Mesenchymal stem cell (in vitro differentiated cells and primary cell): ENCODE results near the gene EI24.

ENCODE experiments used
- DNase-seq: peaks from one replicate; pipeline ENCODE4 v3.0.0-alpha.2; 2013
- H2AFZ ChIP-seq: one replicate; pipeline ENCODE4 v1.6.1; 2013; ENCODE audit warnings: low read depth, mild to moderate bottlenecking, control low read depth, inconsistent platforms, low read length, moderate library complexity
- H2AK5ac ChIP-seq: 2 replicates; pipeline ENCODE4 v1.6.1; 2013; ENCODE audit warnings: low read length, moderate library complexity, mild to moderate bottlenecking, inconsistent platforms; ENCODE audit not compliant: severe bottlenecking
- H2BK120ac ChIP-seq: one replicate; pipeline ENCODE4 v1.6.1; 2013; ENCODE audit warnings: low read depth, mild to moderate bottlenecking, inconsistent platforms, low read length, moderate library complexity
- H2BK12ac ChIP-seq, 2 experiments: one replicate each; pipeline ENCODE4 v1.6.1; 2013; ENCODE audit warnings: inconsistent platforms in 2 of 2, low read length in 2 of 2, mild to moderate bottlenecking in 2 of 2, moderate library complexity in 2 of 2, control low read depth in 1 of 2
- H2BK15ac ChIP-seq: one replicate; pipeline ENCODE4 v1.6.1; 2013; ENCODE audit warnings: mild to moderate bottlenecking, low read depth, inconsistent platforms; ENCODE audit not compliant: poor library complexity, severe bottlenecking
- H2BK5ac ChIP-seq: 2 replicates; pipeline ENCODE4 v1.6.1; 2013; ENCODE audit warnings: low read depth, mild to moderate bottlenecking, low read length, control low read depth, inconsistent platforms; ENCODE audit not compliant: poor library complexity, severe bottlenecking
- H3K14ac ChIP-seq, 2 experiments: one replicate each; pipeline ENCODE4 v1.6.1; 2013; ENCODE audit warnings: inconsistent platforms in 2 of 2, low read length in 2 of 2, control low read depth in 1 of 2, mild to moderate bottlenecking in 1 of 2, moderate library complexity in 1 of 2
- H3K18ac ChIP-seq, 2 experiments: one replicate each; pipeline ENCODE4 v1.6.1; 2013; ENCODE audit warnings: inconsistent platforms in 2 of 2, low read length in 2 of 2, control low read depth in 1 of 2, low read depth in 1 of 2, mild to moderate bottlenecking in 1 of 2
- H3K23ac ChIP-seq, 2 experiments: one replicate each; pipeline ENCODE4 v1.6.1; 2013; ENCODE audit warnings: inconsistent platforms in 2 of 2, low read length in 2 of 2, mild to moderate bottlenecking in 2 of 2, moderate library complexity in 2 of 2, control low read depth in 1 of 2
- H3K27ac ChIP-seq: 2 replicates; pipeline ENCODE4 v1.5.1; 2013; ENCODE audit warnings: mild to moderate bottlenecking, moderate library complexity, low read length, control low read depth, inconsistent platforms; ENCODE audit not compliant: poor library complexity, severe bottlenecking
- H3K27me3 ChIP-seq, 2 experiments: 2 replicates each; pipeline versions ENCODE4 v1.6.1 to v1.7.0; 2013; ENCODE audit warnings: low read length in 2 of 2, mild to moderate bottlenecking in 2 of 2, moderate library complexity in 2 of 2, control low read depth in 1 of 2, inconsistent platforms in 1 of 2; ENCODE audit not compliant: control insufficient read depth in 1 of 2, insufficient read depth in 1 of 2
- H3K36me3 ChIP-seq, 2 experiments: 2 replicates each; pipeline versions ENCODE4 v1.6.1 to v1.7.0; 2013; ENCODE audit warnings: low read length in 2 of 2, control low read depth in 1 of 2, inconsistent platforms in 1 of 2, low read depth in 1 of 2, mild to moderate bottlenecking in 1 of 2; ENCODE audit not compliant: insufficient read depth in 2 of 2, control insufficient read depth in 1 of 2
- H3K4ac ChIP-seq, 2 experiments: one replicate each; pipeline ENCODE4 v1.6.1; 2013; ENCODE audit warnings: inconsistent platforms in 2 of 2, low read length in 2 of 2, mild to moderate bottlenecking in 2 of 2, moderate library complexity in 2 of 2, control low read depth in 1 of 2, low read depth in 1 of 2
- H3K4me1 ChIP-seq: 2 replicates; pipeline ENCODE4 v1.6.1; 2013; ENCODE audit warnings: low read depth, low read length, control low read depth; ENCODE audit not compliant: control insufficient read depth, insufficient read depth
- H3K4me2 ChIP-seq: 2 replicates; pipeline ENCODE4 v1.6.1; 2013; ENCODE audit warnings: low read length, mild to moderate bottlenecking, inconsistent platforms; ENCODE audit not compliant: poor library complexity, severe bottlenecking
- H3K4me3 ChIP-seq, 2 experiments: 2 replicates each; pipeline versions ENCODE4 v1.5.1 to v1.7.0; 2013; ENCODE audit warnings: low read length in 2 of 2, mild to moderate bottlenecking in 2 of 2, control low read depth in 1 of 2, low read depth in 1 of 2; ENCODE audit not compliant: insufficient read depth in 1 of 2
- H3K79me1 ChIP-seq: replicated peaks from 2 replicates; pipeline ENCODE4 v1.6.1; 2013; ENCODE audit warnings: mild to moderate bottlenecking, control low read depth, low read length, inconsistent platforms; ENCODE audit not compliant: poor library complexity, severe bottlenecking
- H3K9ac ChIP-seq: 2 replicates; pipeline ENCODE4 v1.7.0; 2013; ENCODE audit warnings: mild to moderate bottlenecking, low read length, moderate library complexity
- H3K9me3 ChIP-seq: 2 replicates; pipeline ENCODE4 v1.7.0; 2013; ENCODE audit warnings: mild to moderate bottlenecking, low read length; ENCODE audit not compliant: control insufficient read depth
- H4K8ac ChIP-seq: one replicate; pipeline ENCODE4 v1.6.1; 2013; ENCODE audit warnings: inconsistent platforms, mild to moderate bottlenecking, low read length, moderate library complexity
- H4K91ac ChIP-seq: one replicate; pipeline ENCODE4 v1.6.1; 2013; ENCODE audit warnings: mild to moderate bottlenecking, low read length, inconsistent platforms
- WGBS: methylation state at CpG from one replicate; pipeline ENCODE4 v1.1.7; 2013; ENCODE audit warnings: mixed read lengths; 5-methylcytosine and 5-hydroxymethylcytosine counted together

The EI24 gene

GRCh38 chr11:125554038-125554437 lies 15.2 kb upstream of the EI24 start:
- no peaks in the 10 kb centered on the region for H3K27me3 ChIP-seq
- no peak overlapping the region for H3K27ac ChIP-seq
- H4K91ac ChIP-seq = no peak overlapping the region
- DNase-seq = no peak
- no peak overlapping the region for H3K23ac ChIP-seq
- peaks cover 38% of the 10 kb centered on the region for H3K9me3 ChIP-seq
- H3K4ac ChIP-seq = no peak overlapping the region
- H3K9ac ChIP-seq = no peak overlapping the region
- WGBS = 80% methylated on average over 3 of the region's 3 CpGs
- H3K79me1 ChIP-seq = no peaks in the 10 kb centered on the region
- no peak overlapping the region for H3K14ac ChIP-seq
- H2BK120ac ChIP-seq = no peak overlapping the region
- H2BK15ac ChIP-seq = no peak overlapping the region
- H3K4me2 ChIP-seq = no peak overlapping the region
- H2AK5ac ChIP-seq = no peak overlapping the region
- H3K36me3 ChIP-seq = no peaks in the 10 kb centered on the region
- H3K18ac ChIP-seq = no peak overlapping the region
- no peak overlapping the region for H4K8ac ChIP-seq
- no peak overlapping the region for H2BK12ac ChIP-seq
- H3K4me3 ChIP-seq = no peak overlapping the region
- H3K4me1 ChIP-seq = no peaks in the 10 kb centered on the region
- no peak overlapping the region for H2AFZ ChIP-seq
- no peak overlapping the region for H2BK5ac ChIP-seq

- peaks cover 7% of the 10 kb centered on the region for H3K9me3 ChIP-seq
- no peak overlapping the region for H3K9ac ChIP-seq
- DNase-seq = no peak
- no peak overlapping the region for H4K8ac ChIP-seq
- no peak overlapping the region for H3K14ac ChIP-seq
- no peaks in the 10 kb centered on the region for H3K79me1 ChIP-seq
- no peak overlapping the region for H3K4ac ChIP-seq
- H3K4me3 ChIP-seq = no peak overlapping the region
- H2BK12ac ChIP-seq = no peak overlapping the region
- H3K27ac ChIP-seq = no peak overlapping the region
- H2BK5ac ChIP-seq = no peak overlapping the region
- H3K4me2 ChIP-seq = no peak overlapping the region
- no peak overlapping the region for H4K91ac ChIP-seq
- H3K27me3 ChIP-seq = no peaks in the 10 kb centered on the region
- H2AK5ac ChIP-seq = no peak overlapping the region
- no peak overlapping the region for H3K18ac ChIP-seq
- no peak overlapping the region for H2BK120ac ChIP-seq
- H2AFZ ChIP-seq = no peak overlapping the region
- no peaks in the 10 kb centered on the region for H3K4me1 ChIP-seq
- WGBS = 96% methylated on average over 2 of the region's 3 CpGs
- no peak overlapping the region for H3K23ac ChIP-seq
- no peaks in the 10 kb centered on the region for H3K36me3 ChIP-seq
- no peak overlapping the region for H2BK15ac ChIP-seq
Measured at GRCh38 chr11:125559888-125560287, 9.4 kb upstream of the EI24 start.

- Histone ChIP-seq H3K4ac (no peak overlapping the region), H3K18ac (no peak overlapping the region), H3K27ac (no peak overlapping the region), H3K4me1 (no peaks in the 10 kb centered on the region), H3K9me3 (no peaks in the 10 kb centered on the region), H2AK5ac (no peak overlapping the region), H3K14ac (no peak overlapping the region), H3K79me1 (no peaks in the 10 kb centered on the region), H2BK5ac (no peak overlapping the region), H3K4me2 (no peak overlapping the region), H3K4me3 (no peak overlapping the region), H3K9ac (no peak overlapping the region), H2BK120ac (no peak overlapping the region), H2AFZ (no peak overlapping the region), H2BK15ac (no peak overlapping the region), H3K23ac (no peak overlapping the region), H4K91ac (no peak overlapping the region), H3K27me3 (no peaks in the 10 kb centered on the region), H3K36me3 (no peaks in the 10 kb centered on the region), H2BK12ac (no peak overlapping the region), H4K8ac (no peak overlapping the region)
- WGBS = 100% methylated on average over 1 of the region's 1 CpG
- no peak for DNase-seq
Measured at GRCh38 chr11:125561924-125562323, 7.4 kb upstream of the EI24 start.

- no peak overlapping the region for H2AK5ac ChIP-seq
- no peak overlapping the region for H3K23ac ChIP-seq
- no peak for DNase-seq
- H2BK120ac ChIP-seq = no peak overlapping the region
- H2BK12ac ChIP-seq = no peak overlapping the region
- no peaks in the 10 kb centered on the region for H3K9me3 ChIP-seq
- H2BK15ac ChIP-seq = no peak overlapping the region
- no peak overlapping the region for H3K27ac ChIP-seq
- H3K36me3 ChIP-seq = no peaks in the 10 kb centered on the region
- H3K14ac ChIP-seq = no peak overlapping the region
- no peak overlapping the region for H4K91ac ChIP-seq
- no peak overlapping the region for H2BK5ac ChIP-seq
- H3K4me2 ChIP-seq = no peak overlapping the region
- 77% methylated on average over 4 of the region's 4 CpGs for WGBS
- no peaks in the 10 kb centered on the region for H3K4me1 ChIP-seq
- H3K27me3 ChIP-seq = no peaks in the 10 kb centered on the region
- H2AFZ ChIP-seq = no peak overlapping the region
- no peaks in the 10 kb centered on the region for H3K79me1 ChIP-seq
- H3K4me3 ChIP-seq = no peak overlapping the region
- no peak overlapping the region for H3K9ac ChIP-seq
- no peak overlapping the region for H3K4ac ChIP-seq
- H3K18ac ChIP-seq = no peak overlapping the region
- no peak overlapping the region for H4K8ac ChIP-seq
Measured at GRCh38 chr11:125562430-125562829, 6.8 kb upstream of the EI24 start.
